DMS153 treated with DMSO at 0.1 percent for 48 hours (cell line): Measurements from ENCODE around the gene JAM2.
"Not testable (repeated sequence)": the region's sequence is repeated elsewhere in the genome, so short reads cannot be mapped to it uniquely, and the experiment has no call there.

Source experiments
- DNase-seq: peaks from one replicate; lab custom pipeline; 2025; ENCODE audit not compliant: unreplicated experiment; lab: John Stamatoyannopoulos, UW

Gene JAM2

GRCh38 chr21:25714066-25714465 lies 75.0 kb downstream of the JAM2 start:
- DNase-seq, result not testable (repeated sequence)

- DNase-seq, result no peak
Measured at GRCh38 chr21:25717491-25718147, 78.6 kb downstream of the JAM2 start.

GRCh38 chr21:25721987-25722386 lies 82.9 kb downstream of the JAM2 start:
- no peak for DNase-seq

GRCh38 chr21:25722631-25723030 lies 83.6 kb downstream of the JAM2 start:
- no peak for DNase-seq

GRCh38 chr21:25732091-25732760 lies 93.2 kb downstream of the JAM2 start:
- DNase-seq, result no peak

GRCh38 chr21:25733859-25734653 lies 95.0 kb downstream of the JAM2 start:
- DNase-seq, result no peak

- DNase-seq, result no peak
Measured at GRCh38 chr21:25734654-25734903, 95.5 kb downstream of the JAM2 start.

- DNase-seq, result peak; percentile 90
Measured at GRCh38 chr21:25734904-25735645, 96.0 kb downstream of the JAM2 start, which contains the start of the genes ATP5PF and GABPA. Gene ATP5PF (minus strand): TSS chr21:25734904. CDS start chr21:25729794, 5,110 bp downstream. Gene GABPA (plus strand): TSS chr21:25734972. CDS start chr21:25741599, 6,627 bp downstream.

- DNase-seq, result peak; percentile 23
Measured at GRCh38 chr21:25735646-25736597, 96.9 kb downstream of the JAM2 start.

GRCh38 chr21:25737421-25737820 lies 98.4 kb downstream of the JAM2 start:
- DNase-seq, result no peak

GRCh38 chr21:25742900-25743299 lies 103.8 kb downstream of the JAM2 start:
- no peak for DNase-seq

GRCh38 chr21:25744854-25745253 lies 105.8 kb downstream of the JAM2 start:
- DNase-seq, result no peak

- DNase-seq, result no peak
Measured at GRCh38 chr21:25750085-25750484, 111.0 kb downstream of the JAM2 start.

- no peak for DNase-seq
Measured at GRCh38 chr21:25752416-25752815, 113.4 kb downstream of the JAM2 start.

- DNase-seq, result no peak
Measured at GRCh38 chr21:25756190-25756932, 117.3 kb downstream of the JAM2 start.

- no peak for DNase-seq
Measured at GRCh38 chr21:25757531-25757930, 118.5 kb downstream of the JAM2 start.

GRCh38 chr21:25759573-25759972 lies 120.5 kb downstream of the JAM2 start:
- DNase-seq, result no peak

- DNase-seq, result no peak
Measured at GRCh38 chr21:25760061-25760460, 121.0 kb downstream of the JAM2 start.

- DNase-seq, result no peak
Measured at GRCh38 chr21:25760677-25761076, 121.6 kb downstream of the JAM2 start.

- no peak for DNase-seq
Measured at GRCh38 chr21:25764065-25764464, 125.0 kb downstream of the JAM2 start.
